Lung (tissue), 12 donors: ENCODE results near the gene RHOT1. TPM values are rescaled to one million over a fixed set of nuclear protein-coding genes. Genes with fewer than 3 reads are reported as not detected.

Experiments
- ATAC-seq: fragments of 200-7000 bp; cut with Tn5 transposase; one replicate; pipeline ENCODE4 v1.9.1; 2020; ENCODE audit warnings: moderate number of reproducible peaks; ENCODE audit not compliant: insufficient read depth, low FRiP score
- DNase-seq, 3 donors: peaks; one replicate each; pipeline ENCODE4 v3.0.0-alpha.2; 2013 to 2017
- H3K27ac ChIP-seq, 2 donors: one replicate each; pipeline ENCODE4 v1.5.1; 2013; ENCODE audit warnings: mild to moderate bottlenecking in 2 of 2, moderate library complexity in 2 of 2, control low read depth in 1 of 2, inconsistent platforms in 1 of 2, low read depth in 1 of 2, low read length in 1 of 2
- H3K27me3 ChIP-seq, 3 donors: one replicate each; pipeline ENCODE4 v1.5.1; 2013; ENCODE audit warnings: low read length in 2 of 3; ENCODE audit not compliant: control insufficient read depth in 3 of 3, insufficient read depth in 3 of 3
- H3K36me3 ChIP-seq, 4 donors: one replicate each; pipeline ENCODE4 v1.5.1; 2013; ENCODE audit warnings: low read length in 4 of 4, mild to moderate bottlenecking in 1 of 4, moderate library complexity in 1 of 4; ENCODE audit not compliant: control insufficient read depth in 4 of 4, insufficient read depth in 4 of 4
- H3K4me1 ChIP-seq, 5 donors: one replicate each; pipeline ENCODE4 v1.5.1; 2013; ENCODE audit warnings: low read length in 5 of 5, mild to moderate bottlenecking in 2 of 5, moderate library complexity in 1 of 5; ENCODE audit not compliant: control insufficient read depth in 5 of 5, insufficient read depth in 5 of 5
- H3K4me3 ChIP-seq: one replicate; pipeline ENCODE4 v1.5.1; 2013; ENCODE audit warnings: mild to moderate bottlenecking, control low read depth, moderate library complexity
- H3K9ac ChIP-seq, 2 donors: one replicate each; pipeline ENCODE4 v1.5.1; 2013; ENCODE audit warnings: low read length in 2 of 2, control low read depth in 1 of 2; ENCODE audit not compliant: insufficient read depth in 1 of 2
- H3K9me3 ChIP-seq, 4 donors: one replicate each; pipeline ENCODE4 v1.5.1; 2013; ENCODE audit warnings: low read length in 3 of 4, mild to moderate bottlenecking in 1 of 4, moderate library complexity in 1 of 4; ENCODE audit not compliant: control insufficient read depth in 4 of 4, insufficient read depth in 3 of 4
- WGBS, 2 donors: extraction: QIAGEN DNeasy Blood & Tissue Kit; methylation state at CpG; one replicate each; pipeline ENCODE4 v1.1.7; 2013; 5-methylcytosine and 5-hydroxymethylcytosine counted together
- polyA plus RNA-seq, 2 donors: library from polyadenylated mRNA; stranded (reverse); fragments of 200-250 nt; gene quantifications; one replicate each; pipeline ENCODE4 v1.2.1, GENCODE V29; 2013
- total RNA-seq, 2 donors: library from RNA; depleted of rRNA in 1 of 2; stranded (reverse); fragments of >200 nt in 1 of 2; gene quantifications; one replicate each; pipeline ENCODE4 v1.2.1, GENCODE V29; 2014 to 2021
- TF ChIP-seq, protein P1 (sequence below): IDR thresholded peaks from 2 replicates; pipeline ENCODE4 v1.5.1; 2012; ENCODE audit warnings: mild to moderate bottlenecking; ENCODE audit errors: control extremely low read depth, extremely low read depth
- donor health status: control.
- donor health status: control.
- donor health status: Bipolar disorder and iron deficiency.
- donor health status: healthy.
- donor health status: DM: yes; HTN: yes; CAD: no.

RHOT1 gene
- total and polyA plus RNA-seq, 4 donors, result 28.5 to 90.5 (median 44.9) TPM

DNA sequence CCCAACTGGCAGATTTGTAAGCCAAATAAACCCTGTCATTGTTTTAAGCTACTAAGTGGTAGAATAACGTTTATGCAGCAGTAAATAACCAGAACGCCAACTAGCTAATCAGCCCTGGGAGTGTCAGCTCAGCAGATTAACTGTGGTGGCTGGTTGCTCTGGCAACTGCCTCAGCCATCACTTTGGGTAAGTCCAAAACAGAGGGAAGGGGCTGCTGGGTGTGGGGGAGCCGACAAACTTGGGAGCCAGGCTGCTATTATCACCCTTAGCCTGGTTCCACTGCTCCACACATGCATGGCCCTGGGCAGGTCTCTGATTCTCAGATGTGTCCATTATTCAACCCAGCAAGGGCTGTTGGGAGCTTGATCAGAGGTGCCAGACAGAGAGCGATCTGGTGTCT is 22.2 kb upstream of the RHOT1 start:
- WGBS, 2 donors, result 67 to 75% methylated on average over 4 of the region's 4 CpGs
- H3K36me3 ChIP-seq, result no peaks in the 10 kb centered on the region
- no peak overlapping the region for H3K9ac ChIP-seq
- H3K27me3 ChIP-seq, result no peaks in the 10 kb centered on the region
- no peaks in the 10 kb centered on the region for H3K9me3 ChIP-seq
- ATAC-seq (no peak), DNase-seq (no peak)
- no peak overlapping the region for H3K4me3 ChIP-seq
- no peaks in the 10 kb centered on the region for H3K4me1 ChIP-seq
- no peak overlapping the region for H3K27ac ChIP-seq
- TF ChIP-seq, protein P1, sequence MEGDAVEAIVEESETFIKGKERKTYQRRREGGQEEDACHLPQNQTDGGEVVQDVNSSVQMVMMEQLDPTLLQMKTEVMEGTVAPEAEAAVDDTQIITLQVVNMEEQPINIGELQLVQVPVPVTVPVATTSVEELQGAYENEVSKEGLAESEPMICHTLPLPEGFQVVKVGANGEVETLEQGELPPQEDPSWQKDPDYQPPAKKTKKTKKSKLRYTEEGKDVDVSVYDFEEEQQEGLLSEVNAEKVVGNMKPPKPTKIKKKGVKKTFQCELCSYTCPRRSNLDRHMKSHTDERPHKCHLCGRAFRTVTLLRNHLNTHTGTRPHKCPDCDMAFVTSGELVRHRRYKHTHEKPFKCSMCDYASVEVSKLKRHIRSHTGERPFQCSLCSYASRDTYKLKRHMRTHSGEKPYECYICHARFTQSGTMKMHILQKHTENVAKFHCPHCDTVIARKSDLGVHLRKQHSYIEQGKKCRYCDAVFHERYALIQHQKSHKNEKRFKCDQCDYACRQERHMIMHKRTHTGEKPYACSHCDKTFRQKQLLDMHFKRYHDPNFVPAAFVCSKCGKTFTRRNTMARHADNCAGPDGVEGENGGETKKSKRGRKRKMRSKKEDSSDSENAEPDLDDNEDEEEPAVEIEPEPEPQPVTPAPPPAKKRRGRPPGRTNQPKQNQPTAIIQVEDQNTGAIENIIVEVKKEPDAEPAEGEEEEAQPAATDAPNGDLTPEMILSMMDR, result no peak

DNA sequence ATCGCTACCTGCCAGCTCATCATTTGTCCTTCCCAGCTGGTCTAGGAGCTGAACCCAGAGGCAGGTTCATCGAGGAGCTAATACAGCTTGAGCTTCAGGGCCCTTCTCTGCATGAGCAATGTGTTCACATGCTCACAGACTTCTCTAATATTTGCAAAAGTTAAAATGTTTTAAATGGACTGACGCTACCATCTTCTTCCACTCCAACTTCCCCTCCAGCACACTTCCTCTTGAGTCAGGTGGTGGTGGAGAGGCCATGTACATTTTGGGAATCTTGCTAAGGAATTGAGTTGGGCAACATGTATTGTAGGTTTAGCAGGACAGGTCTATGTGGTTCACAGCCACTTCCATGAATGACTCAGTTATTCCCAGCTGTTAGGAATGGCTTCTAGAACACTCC is 21.6 kb upstream of the RHOT1 start:
- Histone ChIP-seq H3K4me1 (no peaks in the 10 kb centered on the region), H3K9me3 (no peaks in the 10 kb centered on the region), H3K36me3 (no peaks in the 10 kb centered on the region), H3K27ac (no peak overlapping the region), H3K27me3 (no peaks in the 10 kb centered on the region), H3K9ac (no peak overlapping the region), H3K4me3 (no peak overlapping the region)
- ATAC-seq, result no peak
- TF ChIP-seq, protein P1, result no peak
- DNase-seq, result no peak
- 72 to 82% methylated on average over 3 of the region's 3 CpGs for WGBS, 2 donors

DNA sequence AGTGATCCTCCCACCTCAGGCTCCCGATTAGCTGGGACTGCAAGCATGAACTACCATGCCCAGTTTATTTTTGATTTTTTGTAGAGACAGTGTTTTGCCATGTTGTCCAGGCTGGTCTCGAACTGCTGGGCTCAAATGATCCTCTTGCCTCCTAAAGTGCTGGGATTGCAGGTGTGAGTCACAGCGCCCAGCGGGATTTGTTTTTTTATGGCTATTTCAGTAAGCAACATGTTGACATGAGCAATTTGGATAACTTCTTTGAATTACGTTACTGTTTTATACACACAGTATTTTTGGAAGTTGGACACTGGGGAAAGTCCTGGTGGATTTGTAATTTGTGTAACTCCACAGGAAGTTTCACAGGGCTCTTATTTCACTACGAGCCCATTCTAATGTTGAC is 18.5 kb upstream of the RHOT1 start:
- H3K9ac ChIP-seq, result no peak overlapping the region
- TF ChIP-seq, protein P1, result no peak
- H3K36me3 ChIP-seq, result no peaks in the 10 kb centered on the region
- 75 to 80% methylated on average over 6 of the region's 6 CpGs for WGBS, 2 donors
- DNase-seq, result no peak
- no peak for ATAC-seq
- peaks cover 0 to 8% (median 0%) of the 10 kb centered on the region in 5 donors for H3K4me1 ChIP-seq
- no peaks in the 10 kb centered on the region for H3K27me3 ChIP-seq
- H3K9me3 ChIP-seq, result no peaks in the 10 kb centered on the region
- no peak overlapping the region for H3K27ac ChIP-seq
- H3K4me3 ChIP-seq, result no peak overlapping the region

DNA sequence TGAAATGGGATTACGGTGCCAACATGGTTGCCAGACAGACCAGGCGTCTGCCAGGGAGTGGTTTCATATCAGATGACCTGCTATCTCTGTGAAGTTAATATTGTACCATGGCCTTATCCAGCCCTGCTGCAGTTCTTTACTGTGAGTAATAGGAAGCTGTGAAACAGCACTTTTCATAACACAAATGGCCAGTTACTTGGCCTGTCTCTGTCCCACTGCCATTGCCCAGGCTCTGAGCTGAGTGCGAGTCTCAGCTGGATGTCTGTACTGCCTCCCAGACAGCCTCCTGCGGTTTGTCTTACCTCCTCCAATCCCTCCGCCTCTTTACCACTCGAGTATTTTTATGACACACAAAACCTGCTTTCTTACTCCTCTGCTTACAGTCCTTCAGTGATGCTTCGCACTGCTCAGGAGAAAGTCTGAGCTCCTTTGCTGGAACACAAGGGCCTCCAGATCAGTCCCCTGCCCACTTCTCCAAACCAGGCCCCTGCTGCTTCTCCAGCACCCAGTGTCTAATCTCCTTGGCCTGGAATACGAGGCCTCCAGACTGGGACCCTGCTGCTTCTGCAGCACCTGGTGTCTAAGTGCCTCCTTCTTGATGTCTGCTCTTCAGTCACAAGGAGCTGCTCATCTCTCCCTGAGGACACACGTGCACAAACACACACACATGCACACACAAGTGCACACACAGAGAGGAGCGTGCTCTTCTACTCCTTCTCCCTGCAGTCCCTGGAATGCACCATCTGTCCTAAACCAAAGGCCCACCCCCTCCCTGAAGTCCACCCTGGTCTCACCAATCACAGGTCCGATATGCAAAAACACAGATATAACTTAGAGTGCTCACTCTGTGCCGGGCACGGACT is 17.1 kb upstream of the RHOT1 start:
- no peak overlapping the region for H3K27ac ChIP-seq
- H3K27me3 ChIP-seq, result no peaks in the 10 kb centered on the region
- no peaks in the 10 kb centered on the region for H3K9me3 ChIP-seq
- H3K4me1 ChIP-seq, result peaks cover 0 to 8% (median 0%) of the 10 kb centered on the region in 5 donors
- ATAC-seq (no peak), DNase-seq (no peak)
- no peak overlapping the region for H3K9ac ChIP-seq
- TF ChIP-seq, protein P1, result no peak
- 91 to 95% methylated on average over 13 of the region's 13 CpGs for WGBS, 2 donors
- no peak overlapping the region for H3K4me3 ChIP-seq
- H3K36me3 ChIP-seq, result no peaks in the 10 kb centered on the region
